Hippocampal formation (tissue), 2 donors: ENCODE results near the gene HK1.
A peak's percentile ranks its signal among the peaks of the same experiment; 100 is the strongest.
"Not testable (repeated sequence)": the region's sequence is repeated elsewhere in the genome, so short reads cannot be mapped to it uniquely, and the experiment has no call there.

ENCODE experiments used
- DNase-seq, 2 donors: peaks; one replicate each; lab custom pipeline; 2025; lab: John Stamatoyannopoulos, UW

HK1 gene

GRCh38 chr10:69278446-69278963 lies at the start of gene HK1:
Gene HK1, plus strand, starts transcription at chr10:69278496.
- peak in 1 of 2 donors; percentile 4 for DNase-seq

DNA sequence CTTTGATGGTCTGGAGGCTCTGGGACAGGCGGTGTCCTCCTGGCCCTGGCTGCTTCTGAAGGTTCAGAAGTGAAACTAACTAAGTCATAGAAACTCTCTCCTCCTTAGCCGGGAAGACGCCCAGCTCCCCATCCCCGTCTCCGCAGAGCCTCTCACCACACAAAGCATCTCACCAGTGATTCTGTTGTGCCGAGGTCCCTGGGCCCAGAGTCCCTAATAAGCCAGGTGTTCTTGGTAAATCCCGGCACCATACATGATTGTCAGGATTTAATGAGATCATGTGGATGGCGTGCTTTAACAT lies 48.7 kb upstream of the HK1 start:
- DNase-seq = no peak

DNA sequence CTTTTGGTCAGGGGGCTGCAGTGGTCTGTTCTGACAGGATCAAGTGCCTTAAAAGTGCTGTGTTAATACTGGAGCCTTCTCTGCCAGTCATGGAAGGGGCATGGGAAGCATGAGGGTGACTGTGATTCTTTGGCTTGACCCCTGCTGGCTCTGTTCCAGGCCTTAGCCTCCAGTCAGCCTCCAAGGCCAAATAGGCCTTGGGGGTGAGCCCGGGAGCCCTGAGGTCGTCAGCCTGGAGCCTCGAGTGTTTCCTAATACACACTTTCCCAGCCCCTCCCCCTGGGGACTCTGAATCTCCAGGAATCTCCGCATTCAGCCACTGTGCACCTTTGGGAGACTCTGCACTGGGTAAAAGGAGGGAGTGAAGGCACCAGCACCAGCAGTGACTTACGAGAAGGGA lies 48.2 kb upstream of the HK1 start:
- no peak for DNase-seq

GRCh38 chr10:69232252-69232651 lies 46.0 kb upstream of the HK1 start:
- no peak for DNase-seq

DNA sequence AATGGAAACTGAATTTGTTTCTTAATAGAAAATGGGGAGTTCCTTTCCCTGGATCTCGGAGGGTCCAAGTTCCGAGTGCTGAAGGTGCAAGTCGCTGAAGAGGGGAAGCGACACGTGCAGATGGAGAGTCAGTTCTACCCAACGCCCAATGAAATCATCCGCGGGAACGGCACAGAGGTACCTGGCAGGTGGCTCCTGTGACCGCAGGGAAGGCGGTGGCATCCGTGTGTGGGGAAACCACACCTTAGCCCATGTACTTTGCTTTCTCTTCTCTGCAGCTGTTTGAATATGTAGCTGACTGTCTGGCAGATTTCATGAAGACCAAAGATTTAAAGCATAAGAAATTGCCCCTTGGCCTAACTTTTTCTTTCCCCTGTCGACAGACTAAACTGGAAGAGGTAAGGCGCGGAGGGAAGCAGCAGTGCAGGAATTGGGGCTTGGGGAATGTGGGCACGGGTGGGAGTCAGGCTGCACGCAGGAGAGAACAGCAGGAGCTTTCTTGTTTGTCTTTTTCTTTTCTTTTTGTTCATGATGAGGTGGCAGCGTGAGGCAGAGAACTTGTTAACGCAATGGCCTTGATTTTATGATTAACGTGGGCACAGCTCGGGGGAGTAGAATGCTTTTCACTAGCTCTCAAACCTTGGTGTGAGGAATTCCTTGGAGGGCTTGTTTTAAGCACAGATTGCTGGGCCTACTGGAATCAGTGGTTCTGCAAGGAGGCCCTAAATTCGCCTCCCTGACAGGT lies 45.4 kb upstream of the HK1 start:
- no peak for DNase-seq

DNA sequence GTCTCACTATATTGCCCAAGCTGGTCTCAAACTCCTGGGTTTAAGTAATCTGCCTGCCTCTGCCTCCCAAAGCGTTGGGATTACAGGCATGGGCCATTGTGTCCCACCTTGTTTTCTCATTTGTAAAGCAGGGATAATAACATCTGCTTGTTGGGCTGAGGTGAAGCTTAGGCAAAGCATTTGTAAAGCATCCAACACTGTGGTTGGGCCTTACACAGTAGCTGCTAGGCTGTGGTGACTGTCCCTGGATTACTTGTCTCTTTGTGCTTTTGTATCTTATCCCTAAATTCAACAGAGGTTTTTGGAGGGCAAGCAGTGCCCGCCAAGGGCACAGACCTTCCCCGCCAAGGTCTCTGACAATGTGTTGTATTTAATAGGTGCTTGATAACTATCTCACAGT lies 43.8 kb upstream of the HK1 start:
- no peak for DNase-seq

- peak; percentile 58 to 68 for DNase-seq
Observed at GRCh38 chr10:69237528-69238159, 40.7 kb upstream of the HK1 start.

GRCh38 chr10:69239136-69239535 lies 39.2 kb upstream of the HK1 start:
- DNase-seq = no peak

- no peak for DNase-seq
Observed at GRCh38 chr10:69239816-69240434, 38.4 kb upstream of the HK1 start.

DNA sequence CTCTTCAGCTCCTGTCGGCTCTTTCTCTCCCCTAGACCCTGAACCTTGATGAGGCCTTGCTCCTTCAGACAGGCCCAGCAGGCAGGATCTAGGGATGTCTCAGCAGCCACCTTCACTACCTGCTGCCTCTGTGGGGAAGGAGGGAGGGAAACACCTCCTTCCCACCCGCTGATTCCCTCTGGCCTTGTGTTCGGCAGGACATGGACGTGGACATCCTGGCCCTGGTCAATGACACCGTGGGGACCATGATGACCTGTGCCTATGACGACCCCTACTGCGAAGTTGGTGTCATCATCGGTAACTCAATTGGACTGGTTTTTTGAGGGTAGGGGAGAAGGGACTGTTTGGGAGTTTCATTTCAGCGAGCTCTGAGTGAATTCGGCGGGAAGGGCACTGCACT lies 37.8 kb upstream of the HK1 start:
- no peak for DNase-seq

DNA sequence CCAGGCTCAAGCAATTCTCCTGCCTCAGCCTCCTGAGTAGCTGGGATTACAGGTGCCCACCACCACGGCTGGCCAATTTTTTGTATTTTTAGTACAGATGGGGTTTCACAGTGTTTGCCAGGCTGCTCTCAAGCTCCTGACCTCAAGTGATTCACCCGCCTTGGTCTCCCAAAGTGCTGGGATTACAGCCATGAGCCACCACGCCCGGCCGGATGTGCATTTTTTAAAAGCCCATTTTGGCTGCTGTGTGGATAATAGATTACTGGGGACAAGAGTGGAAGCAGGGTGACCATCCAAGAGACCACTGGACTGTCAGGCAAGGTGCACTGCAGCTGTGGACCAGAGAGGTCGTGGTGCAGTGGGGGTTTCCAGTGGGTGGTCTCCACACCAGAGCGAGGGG lies 36.7 kb upstream of the HK1 start:
- DNase-seq = no peak

DNA sequence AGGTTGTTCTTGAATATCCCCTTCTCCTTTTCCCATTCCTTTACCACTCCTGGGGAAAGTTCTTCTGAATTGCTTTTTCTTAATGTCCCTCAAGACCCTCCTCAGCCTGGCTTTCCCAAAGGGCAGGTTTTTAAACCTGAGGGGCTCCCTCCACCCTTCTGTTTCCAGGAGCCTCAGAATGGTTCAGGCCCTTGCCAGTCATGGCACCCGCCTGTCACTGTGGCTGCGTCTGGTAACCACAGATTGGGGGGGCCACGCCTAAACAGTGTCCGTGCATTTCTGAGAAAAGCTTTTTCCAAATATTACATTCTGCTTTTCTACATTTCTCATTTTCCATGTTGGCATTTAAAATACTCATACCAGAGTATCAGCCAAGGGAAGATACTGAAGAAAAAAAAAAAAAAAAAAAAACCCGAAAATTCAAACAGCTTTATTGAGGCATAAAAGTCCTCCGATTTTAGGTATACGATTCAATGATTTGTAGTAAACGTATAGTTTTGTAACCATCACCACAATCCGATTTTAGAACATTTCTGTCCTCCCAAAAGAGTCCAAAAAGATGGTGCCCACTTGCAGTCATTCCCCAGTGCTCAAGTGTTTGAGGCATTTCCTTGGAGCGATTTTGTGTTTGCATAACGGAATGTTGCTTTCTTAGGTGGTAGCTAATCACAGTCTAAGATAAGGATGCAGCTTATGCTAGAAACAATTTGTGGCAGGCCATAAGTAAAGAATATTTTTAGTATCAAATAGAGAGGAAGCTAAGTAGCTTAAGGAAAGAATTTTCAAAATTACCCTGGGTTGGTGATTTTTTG lies 36.0 kb upstream of the HK1 start:
- DNase-seq = no peak

GRCh38 chr10:69242852-69243212 lies 35.5 kb upstream of the HK1 start:
- peak; percentile 81 to 91 for DNase-seq

DNA sequence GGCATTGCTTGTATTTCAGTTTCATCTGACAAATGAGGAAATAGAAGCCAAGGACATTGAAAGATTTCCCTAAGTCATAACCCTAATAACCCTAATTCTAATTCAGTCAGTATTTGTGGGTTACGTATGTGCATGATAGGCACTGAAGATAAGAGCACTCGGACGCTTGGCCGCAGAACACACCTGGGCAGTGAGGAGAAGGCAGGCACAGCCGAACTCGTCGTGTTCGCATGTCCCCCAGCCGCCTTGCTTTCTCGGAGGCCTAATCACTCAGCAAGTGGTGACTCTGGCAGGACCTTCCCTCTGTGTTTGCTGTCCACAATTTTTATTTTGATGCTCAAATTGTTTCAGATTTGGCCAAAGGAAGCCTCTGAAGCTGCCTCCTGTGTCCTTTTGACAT lies 34.5 kb upstream of the HK1 start:
- no peak for DNase-seq

- no peak for DNase-seq
Observed at GRCh38 chr10:69246036-69246435, 32.3 kb upstream of the HK1 start.

GRCh38 chr10:69246581-69247312 lies 31.5 kb upstream of the HK1 start:
- DNase-seq = no peak

GRCh38 chr10:69247313-69247710 lies 31.0 kb upstream of the HK1 start:
- DNase-seq = no peak

DNA sequence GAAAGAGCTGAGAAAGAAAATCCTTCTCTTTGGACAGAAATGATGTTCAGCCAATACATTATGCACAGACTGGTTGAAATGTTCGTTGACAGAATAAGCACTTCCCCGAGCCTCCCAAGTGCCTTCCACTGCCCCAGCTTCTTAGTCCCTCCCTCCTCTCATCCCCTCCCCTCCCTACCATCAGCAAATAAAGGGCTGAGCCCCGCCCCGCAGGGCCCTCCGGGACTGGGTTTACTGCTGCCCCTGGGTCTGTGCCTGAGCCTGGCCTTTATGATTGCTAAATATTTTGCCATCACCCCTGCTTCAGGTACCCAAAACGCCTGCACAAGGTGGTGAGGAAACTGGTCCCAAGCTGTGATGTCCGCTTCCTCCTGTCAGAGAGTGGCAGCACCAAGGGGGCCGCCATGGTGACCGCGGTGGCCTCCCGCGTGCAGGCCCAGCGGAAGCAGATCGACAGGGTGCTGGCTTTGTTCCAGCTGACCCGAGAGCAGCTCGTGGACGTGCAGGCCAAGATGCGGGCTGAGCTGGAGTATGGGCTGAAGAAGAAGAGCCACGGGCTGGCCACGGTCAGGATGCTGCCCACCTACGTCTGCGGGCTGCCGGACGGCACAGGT lies 30.1 kb upstream of the HK1 start:
- DNase-seq = no peak

DNA sequence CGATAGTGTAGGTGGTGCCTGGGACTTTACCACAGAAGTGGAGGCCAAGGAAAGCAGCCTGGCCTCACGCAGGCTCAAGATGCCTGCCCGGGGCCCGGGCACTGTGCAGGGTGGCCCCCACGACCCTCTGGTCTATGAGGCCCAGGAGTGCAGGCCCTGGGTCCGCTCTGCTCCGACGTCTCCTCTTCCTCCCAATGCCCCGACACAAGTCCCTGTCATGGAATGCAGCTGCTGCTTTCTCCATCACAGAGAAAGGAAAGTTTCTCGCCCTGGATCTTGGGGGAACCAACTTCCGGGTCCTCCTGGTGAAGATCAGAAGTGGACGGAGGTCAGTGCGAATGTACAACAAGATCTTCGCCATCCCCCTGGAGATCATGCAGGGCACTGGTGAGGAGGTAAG lies 28.3 kb upstream of the HK1 start:
- DNase-seq = no peak

DNA sequence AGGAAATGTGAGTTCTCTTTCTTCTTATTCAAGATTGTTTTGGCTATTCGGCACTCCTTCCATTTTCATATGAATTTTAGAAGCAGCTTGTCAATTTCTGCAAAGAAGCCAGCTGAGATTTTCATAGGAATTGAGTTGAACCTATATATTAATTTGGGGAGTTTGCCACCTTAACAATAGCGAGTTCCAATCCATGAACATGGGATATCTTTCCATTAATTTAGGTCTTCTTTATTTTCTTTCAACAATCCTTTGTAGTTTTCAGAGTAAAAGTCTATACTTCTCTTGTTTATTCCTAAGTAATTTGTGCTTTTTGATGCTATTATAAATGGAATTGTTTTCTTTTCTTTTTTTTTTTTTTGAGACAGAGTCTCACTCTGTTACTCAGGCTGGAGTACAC lies 26.9 kb upstream of the HK1 start:
- DNase-seq = not testable (repeated sequence)

DNA sequence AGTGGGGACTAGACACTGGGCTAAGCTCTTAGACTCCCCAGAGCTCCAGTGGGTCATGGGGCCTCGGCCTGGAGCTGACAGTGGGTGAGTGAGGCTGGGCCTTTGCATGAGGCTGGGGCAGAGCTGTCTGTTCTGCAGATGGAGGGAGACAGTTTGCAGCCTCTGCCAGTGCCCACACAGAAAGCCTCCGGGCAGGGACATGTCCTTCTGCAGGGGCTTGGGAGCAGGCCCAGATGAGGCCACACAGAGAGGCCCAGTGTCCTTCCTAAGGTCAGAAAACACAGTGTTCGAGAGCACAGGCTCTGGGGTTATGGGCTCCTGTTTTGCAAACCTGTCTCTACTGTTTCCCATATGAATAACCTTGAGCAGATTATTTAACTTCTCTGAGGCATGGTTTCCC lies 25.1 kb upstream of the HK1 start:
- no peak for DNase-seq
